Hematopoietic multipotent progenitor cell treated with erythropoietin and hydrocortisone succinate and interleukin-3 and kit ligand, for 6 days (in vitro differentiated cells): ENCODE data around the gene MT1H.
A peak's percentile ranks its signal among the peaks of the same experiment; 100 is the strongest.

Experiments
- DNase-seq: peaks from one replicate; pipeline ENCODE4 v3.0.0-alpha.2; 2015

MT1H gene

GRCh38 chr16:56636616-56637413, 32.8 kb upstream of the MT1H start:
- no peak for DNase-seq

- DNase-seq: no peak
Measured at GRCh38 chr16:56637814-56638750, 31.5 kb upstream of the MT1H start, which contains the start of gene MT1A. Gene MT1A (plus strand): TSS chr16:56638666. CDS start chr16:56638739, 73 bp downstream.

- DNase-seq: no peak
Measured at GRCh38 chr16:56639045-56639444, 30.6 kb upstream of the MT1H start.

- no peak for DNase-seq
Measured at GRCh38 chr16:56640076-56640475, 29.5 kb upstream of the MT1H start.

GRCh38 chr16:56641166-56641565, 28.4 kb upstream of the MT1H start:
- no peak for DNase-seq

- DNase-seq: peak; percentile 81
Measured at GRCh38 chr16:56643080-56643778, 26.4 kb upstream of the MT1H start.

- DNase-seq: no peak
Measured at GRCh38 chr16:56643833-56644232, 25.8 kb upstream of the MT1H start.

GRCh38 chr16:56645311-56645710, 24.3 kb upstream of the MT1H start:
- DNase-seq: no peak

- no peak for DNase-seq
Measured at GRCh38 chr16:56645838-56646237, 23.8 kb upstream of the MT1H start.

- no peak for DNase-seq
Measured at GRCh38 chr16:56647641-56648431, 21.8 kb upstream of the MT1H start.

- DNase-seq: no peak
Measured at GRCh38 chr16:56649271-56649670, 20.3 kb upstream of the MT1H start.

GRCh38 chr16:56649820-56650219, 19.8 kb upstream of the MT1H start:
- no peak for DNase-seq

GRCh38 chr16:56651586-56651985, 18.0 kb upstream of the MT1H start, which contains the start of gene MT1B:
Gene MT1B (plus strand): TSS chr16:56651886. CDS start chr16:56651954, 68 bp downstream.
- DNase-seq: no peak

- no peak for DNase-seq
Measured at GRCh38 chr16:56652600-56652999, 17.0 kb upstream of the MT1H start.

- no peak for DNase-seq
Measured at GRCh38 chr16:56653218-56653617, 16.4 kb upstream of the MT1H start.

- peak; percentile 70 for DNase-seq
Measured at GRCh38 chr16:56657555-56658326, 11.9 kb upstream of the MT1H start, which contains the start of gene MT1F. Gene MT1F (plus strand): TSS chr16:56657959. CDS start chr16:56658059, 100 bp downstream.

- no peak for DNase-seq
Measured at GRCh38 chr16:56658327-56658875, 11.2 kb upstream of the MT1H start.

GRCh38 chr16:56662357-56663354, 7.0 kb upstream of the MT1H start:
- DNase-seq: no peak

GRCh38 chr16:56664506-56664905, 5.1 kb upstream of the MT1H start:
- DNase-seq: no peak
